ENCODE results near the gene GDAP2. TPM values are rescaled to one million over a fixed set of nuclear protein-coding genes. Genes with fewer than 3 reads are reported as not detected.

The GDAP2 gene
- total RNA-seq, 1 donor from 2014 or later: 21.5 TPM

DNA sequence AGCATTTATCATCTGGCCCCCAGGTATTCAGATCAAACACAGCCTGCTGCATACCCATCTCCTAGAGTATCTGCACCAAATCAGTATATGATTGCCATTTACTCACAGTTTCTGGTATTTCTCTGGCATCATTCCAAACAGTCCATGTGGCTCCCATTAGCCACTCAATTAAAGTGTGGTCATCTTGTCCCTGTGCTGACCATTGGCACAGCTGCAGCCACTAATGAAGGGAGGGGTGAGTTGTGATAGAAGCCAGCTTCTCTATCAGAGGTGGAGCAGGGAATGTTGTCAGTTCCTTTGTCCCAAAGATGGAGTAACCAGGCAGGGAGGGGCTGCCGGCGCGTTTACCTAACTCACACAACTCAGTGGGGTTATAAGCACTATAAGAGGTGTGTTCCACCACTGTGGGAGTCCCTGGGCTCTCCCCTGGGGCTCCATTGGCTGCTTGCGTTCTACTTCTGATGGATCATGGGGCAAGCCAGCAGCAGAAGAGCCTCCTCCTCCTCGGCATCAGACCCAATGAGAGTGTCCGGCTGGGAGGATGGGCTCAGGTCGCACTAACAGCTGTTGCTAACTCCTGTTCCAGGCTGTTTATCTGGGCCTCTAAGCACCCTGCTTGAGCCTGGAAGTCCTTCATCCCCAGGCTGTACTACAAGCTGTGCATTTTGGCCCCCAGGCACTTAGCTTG is 108.6 kb downstream of the GDAP2 start:
- Mint-ChIP-seq H3K27me3 (ENCODE audit: unreplicated experiment) (peaks cover 2% of the 10 kb centered on the region), H3K36me3 (ENCODE audit: low read depth, unreplicated experiment) (peaks cover 4% of the 10 kb centered on the region), H3K27ac (ENCODE audit: unreplicated experiment) (no peak overlapping the region), H3K4me3 (ENCODE audit: unreplicated experiment) (no peak overlapping the region), H3K4me1 (ENCODE audit: unreplicated experiment) (no peaks in the 10 kb centered on the region), H3K9me3 (ENCODE audit: unreplicated experiment) (no peaks in the 10 kb centered on the region)
- TF ChIP-seq, protein P1, sequence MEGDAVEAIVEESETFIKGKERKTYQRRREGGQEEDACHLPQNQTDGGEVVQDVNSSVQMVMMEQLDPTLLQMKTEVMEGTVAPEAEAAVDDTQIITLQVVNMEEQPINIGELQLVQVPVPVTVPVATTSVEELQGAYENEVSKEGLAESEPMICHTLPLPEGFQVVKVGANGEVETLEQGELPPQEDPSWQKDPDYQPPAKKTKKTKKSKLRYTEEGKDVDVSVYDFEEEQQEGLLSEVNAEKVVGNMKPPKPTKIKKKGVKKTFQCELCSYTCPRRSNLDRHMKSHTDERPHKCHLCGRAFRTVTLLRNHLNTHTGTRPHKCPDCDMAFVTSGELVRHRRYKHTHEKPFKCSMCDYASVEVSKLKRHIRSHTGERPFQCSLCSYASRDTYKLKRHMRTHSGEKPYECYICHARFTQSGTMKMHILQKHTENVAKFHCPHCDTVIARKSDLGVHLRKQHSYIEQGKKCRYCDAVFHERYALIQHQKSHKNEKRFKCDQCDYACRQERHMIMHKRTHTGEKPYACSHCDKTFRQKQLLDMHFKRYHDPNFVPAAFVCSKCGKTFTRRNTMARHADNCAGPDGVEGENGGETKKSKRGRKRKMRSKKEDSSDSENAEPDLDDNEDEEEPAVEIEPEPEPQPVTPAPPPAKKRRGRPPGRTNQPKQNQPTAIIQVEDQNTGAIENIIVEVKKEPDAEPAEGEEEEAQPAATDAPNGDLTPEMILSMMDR (IDR thresholded peaks at IDR 0.05; ENCODE audit: unreplicated experiment): no peak
- no peak for DNase-seq (ENCODE audit: low spot score)

DNA sequence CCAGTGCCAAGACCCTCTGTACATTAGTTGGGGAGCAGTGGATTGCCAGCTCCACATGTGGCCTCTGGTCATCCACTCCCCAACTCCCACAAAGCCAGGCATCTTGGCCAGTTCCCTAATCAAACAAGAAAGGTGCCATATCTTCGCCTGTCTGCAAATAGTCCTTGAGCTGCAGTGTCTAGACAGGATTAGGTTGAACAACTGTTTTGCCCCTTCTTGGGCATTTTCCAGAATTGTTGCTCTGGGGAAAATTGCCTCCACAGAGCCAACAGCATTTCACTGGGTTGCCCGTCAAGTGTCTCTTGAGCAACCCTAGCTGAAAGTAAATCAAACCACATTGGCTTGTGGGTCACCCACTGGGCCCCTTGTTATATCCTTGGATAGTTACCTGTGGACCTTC is 109.3 kb downstream of the GDAP2 start:
- Mint-ChIP-seq H3K4me3 (ENCODE audit: unreplicated experiment) (no peak overlapping the region), H3K36me3 (ENCODE audit: low read depth, unreplicated experiment) (peaks cover 4% of the 10 kb centered on the region)

DNA sequence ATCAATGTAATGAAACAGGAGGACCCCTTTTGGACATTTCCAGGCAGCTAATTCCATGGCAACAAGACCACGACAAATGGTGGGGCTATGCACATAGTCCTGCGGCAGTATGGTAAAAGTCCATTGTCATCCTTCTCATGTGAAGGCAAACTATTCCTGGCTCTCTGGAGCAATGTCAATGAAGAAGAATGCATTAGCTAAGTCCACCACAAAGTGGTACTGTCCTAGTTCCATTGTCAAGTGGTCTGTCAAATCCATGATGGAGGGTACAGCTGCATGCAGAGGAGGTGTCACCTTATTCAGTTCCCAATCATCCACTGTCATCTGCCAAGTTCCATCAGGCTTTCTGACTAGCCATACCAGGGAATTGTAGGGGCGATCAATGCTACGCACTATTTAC is 110.1 kb downstream of the GDAP2 start:
- no peaks in the 10 kb centered on the region for H3K4me1 Mint-ChIP-seq (ENCODE audit: unreplicated experiment)
- no peaks in the 10 kb centered on the region for H3K9me3 Mint-ChIP-seq (ENCODE audit: unreplicated experiment)
- TF ChIP-seq, protein P1 (IDR thresholded peaks at IDR 0.05; ENCODE audit: unreplicated experiment): no peak
- H3K4me3 Mint-ChIP-seq (ENCODE audit: unreplicated experiment): no peak overlapping the region
- H3K36me3 Mint-ChIP-seq (ENCODE audit: low read depth, unreplicated experiment): peaks cover 4% of the 10 kb centered on the region
- DNase-seq (ENCODE audit: low spot score): no peak
- no peak overlapping the region for H3K27ac Mint-ChIP-seq (ENCODE audit: unreplicated experiment)
- H3K27me3 Mint-ChIP-seq (ENCODE audit: unreplicated experiment): no peaks in the 10 kb centered on the region

More for the DNA sequence above, 109.3 kb downstream of the GDAP2 start:
- TF ChIP-seq, protein P1 (IDR thresholded peaks at IDR 0.05; ENCODE audit: unreplicated experiment): no peak
- Mint-ChIP-seq H3K27ac (ENCODE audit: unreplicated experiment) (no peak overlapping the region), H3K27me3 (ENCODE audit: unreplicated experiment) (peaks cover under 1% of the 10 kb centered on the region), H3K4me1 (ENCODE audit: unreplicated experiment) (no peaks in the 10 kb centered on the region), H3K9me3 (ENCODE audit: unreplicated experiment) (no peaks in the 10 kb centered on the region)
- no peak for DNase-seq (ENCODE audit: low spot score)

DNA sequence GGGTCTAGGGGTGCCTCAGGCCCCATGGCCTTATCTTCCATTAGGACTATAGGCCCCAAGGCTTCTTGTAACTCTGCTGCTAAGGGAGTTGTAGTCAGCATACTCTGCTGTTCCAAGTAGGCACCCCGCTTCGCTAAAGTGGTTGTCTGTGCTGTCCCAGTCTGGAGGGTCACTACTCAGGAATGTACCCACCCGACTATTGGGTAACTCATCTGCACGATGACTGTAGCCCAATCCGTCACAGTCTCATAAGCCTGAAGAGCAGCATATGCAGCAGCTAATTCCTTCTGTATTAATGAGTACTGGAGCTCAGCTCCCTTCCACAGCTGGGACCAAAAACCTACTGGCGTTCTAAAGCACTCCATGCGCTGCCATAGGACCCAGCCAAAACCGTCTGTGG is 111.0 kb downstream of the GDAP2 start:
- DNase-seq (ENCODE audit: low spot score): no peak
- no peaks in the 10 kb centered on the region for H3K4me1 Mint-ChIP-seq (ENCODE audit: unreplicated experiment)
- TF ChIP-seq, protein P1 (IDR thresholded peaks at IDR 0.05; ENCODE audit: unreplicated experiment): no peak
- peaks cover 4% of the 10 kb centered on the region for H3K36me3 Mint-ChIP-seq (ENCODE audit: low read depth, unreplicated experiment)
- H3K9me3 Mint-ChIP-seq (ENCODE audit: unreplicated experiment): no peaks in the 10 kb centered on the region
- no peak overlapping the region for H3K27ac Mint-ChIP-seq (ENCODE audit: unreplicated experiment)
- H3K4me3 Mint-ChIP-seq (ENCODE audit: unreplicated experiment): no peak overlapping the region
- H3K27me3 Mint-ChIP-seq (ENCODE audit: unreplicated experiment): no peaks in the 10 kb centered on the region

DNA sequence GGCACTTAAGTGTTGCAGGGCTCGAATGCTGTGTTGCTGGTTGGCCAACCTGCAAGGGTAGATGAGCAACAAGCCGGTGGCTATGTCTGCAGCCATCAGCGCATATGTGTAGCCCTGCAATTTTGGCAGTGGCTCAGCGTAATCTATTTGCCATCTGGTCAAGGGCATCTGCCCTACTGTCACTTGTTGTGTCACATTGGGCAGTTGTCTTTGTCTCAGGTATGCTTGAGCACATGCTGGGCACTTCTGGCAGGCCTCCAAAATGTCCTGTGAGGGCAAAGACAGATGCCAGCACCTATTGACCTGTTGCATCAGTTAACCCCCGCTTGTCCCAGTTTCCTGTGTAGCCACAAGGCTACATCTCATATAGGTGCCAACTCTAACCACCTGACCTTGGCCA is 111.8 kb downstream of the GDAP2 start:
- Mint-ChIP-seq H3K27ac (ENCODE audit: unreplicated experiment) (no peak overlapping the region), H3K9me3 (ENCODE audit: unreplicated experiment) (no peaks in the 10 kb centered on the region), H3K27me3 (ENCODE audit: unreplicated experiment) (peaks cover 5% of the 10 kb centered on the region), H3K4me3 (ENCODE audit: unreplicated experiment) (no peak overlapping the region), H3K4me1 (ENCODE audit: unreplicated experiment) (no peaks in the 10 kb centered on the region), H3K36me3 (ENCODE audit: low read depth, unreplicated experiment) (peaks cover 4% of the 10 kb centered on the region)
- TF ChIP-seq, protein P1 (IDR thresholded peaks at IDR 0.05; ENCODE audit: unreplicated experiment): no peak
- DNase-seq (ENCODE audit: low spot score): no peak

All from endothelial cell (in vitro differentiated cells).